Mesenchymal stem cell (in vitro differentiated cells and primary cell): ENCODE results near the gene PDE7B.
A peak's percentile ranks its signal among the peaks of the same experiment; 100 is the strongest.

ENCODE experiments used
- DNase-seq: peaks from one replicate; pipeline ENCODE4 v3.0.0-alpha.2; 2013
- H2AFZ ChIP-seq: one replicate; pipeline ENCODE4 v1.6.1; 2013; ENCODE audit warnings: low read depth, mild to moderate bottlenecking, control low read depth, inconsistent platforms, low read length, moderate library complexity
- H2AK5ac ChIP-seq: 2 replicates; pipeline ENCODE4 v1.6.1; 2013; ENCODE audit warnings: low read length, moderate library complexity, mild to moderate bottlenecking, inconsistent platforms; ENCODE audit not compliant: severe bottlenecking
- H2BK120ac ChIP-seq: one replicate; pipeline ENCODE4 v1.6.1; 2013; ENCODE audit warnings: low read depth, mild to moderate bottlenecking, inconsistent platforms, low read length, moderate library complexity
- H2BK12ac ChIP-seq, 2 experiments: one replicate each; pipeline ENCODE4 v1.6.1; 2013; ENCODE audit warnings: inconsistent platforms in 2 of 2, low read length in 2 of 2, mild to moderate bottlenecking in 2 of 2, moderate library complexity in 2 of 2, control low read depth in 1 of 2
- H2BK15ac ChIP-seq: one replicate; pipeline ENCODE4 v1.6.1; 2013; ENCODE audit warnings: mild to moderate bottlenecking, low read depth, inconsistent platforms; ENCODE audit not compliant: poor library complexity, severe bottlenecking
- H2BK5ac ChIP-seq: 2 replicates; pipeline ENCODE4 v1.6.1; 2013; ENCODE audit warnings: low read depth, mild to moderate bottlenecking, low read length, control low read depth, inconsistent platforms; ENCODE audit not compliant: poor library complexity, severe bottlenecking
- H3K14ac ChIP-seq, 2 experiments: one replicate each; pipeline ENCODE4 v1.6.1; 2013; ENCODE audit warnings: inconsistent platforms in 2 of 2, low read length in 2 of 2, control low read depth in 1 of 2, mild to moderate bottlenecking in 1 of 2, moderate library complexity in 1 of 2
- H3K18ac ChIP-seq, 2 experiments: one replicate each; pipeline ENCODE4 v1.6.1; 2013; ENCODE audit warnings: inconsistent platforms in 2 of 2, low read length in 2 of 2, control low read depth in 1 of 2, low read depth in 1 of 2, mild to moderate bottlenecking in 1 of 2
- H3K23ac ChIP-seq, 2 experiments: one replicate each; pipeline ENCODE4 v1.6.1; 2013; ENCODE audit warnings: inconsistent platforms in 2 of 2, low read length in 2 of 2, mild to moderate bottlenecking in 2 of 2, moderate library complexity in 2 of 2, control low read depth in 1 of 2
- H3K27ac ChIP-seq: 2 replicates; pipeline ENCODE4 v1.5.1; 2013; ENCODE audit warnings: mild to moderate bottlenecking, moderate library complexity, low read length, control low read depth, inconsistent platforms; ENCODE audit not compliant: poor library complexity, severe bottlenecking
- H3K27me3 ChIP-seq, 2 experiments: 2 replicates each; pipeline versions ENCODE4 v1.6.1 to v1.7.0; 2013; ENCODE audit warnings: low read length in 2 of 2, mild to moderate bottlenecking in 2 of 2, moderate library complexity in 2 of 2, control low read depth in 1 of 2, inconsistent platforms in 1 of 2; ENCODE audit not compliant: control insufficient read depth in 1 of 2, insufficient read depth in 1 of 2
- H3K36me3 ChIP-seq, 2 experiments: 2 replicates each; pipeline versions ENCODE4 v1.6.1 to v1.7.0; 2013; ENCODE audit warnings: low read length in 2 of 2, control low read depth in 1 of 2, inconsistent platforms in 1 of 2, low read depth in 1 of 2, mild to moderate bottlenecking in 1 of 2; ENCODE audit not compliant: insufficient read depth in 2 of 2, control insufficient read depth in 1 of 2
- H3K4ac ChIP-seq, 2 experiments: one replicate each; pipeline ENCODE4 v1.6.1; 2013; ENCODE audit warnings: inconsistent platforms in 2 of 2, low read length in 2 of 2, mild to moderate bottlenecking in 2 of 2, moderate library complexity in 2 of 2, control low read depth in 1 of 2, low read depth in 1 of 2
- H3K4me1 ChIP-seq: 2 replicates; pipeline ENCODE4 v1.6.1; 2013; ENCODE audit warnings: low read depth, low read length, control low read depth; ENCODE audit not compliant: control insufficient read depth, insufficient read depth
- H3K4me2 ChIP-seq: 2 replicates; pipeline ENCODE4 v1.6.1; 2013; ENCODE audit warnings: low read length, mild to moderate bottlenecking, inconsistent platforms; ENCODE audit not compliant: poor library complexity, severe bottlenecking
- H3K4me3 ChIP-seq, 2 experiments: 2 replicates each; pipeline versions ENCODE4 v1.5.1 to v1.7.0; 2013; ENCODE audit warnings: low read length in 2 of 2, mild to moderate bottlenecking in 2 of 2, control low read depth in 1 of 2, low read depth in 1 of 2; ENCODE audit not compliant: insufficient read depth in 1 of 2
- H3K79me1 ChIP-seq: replicated peaks from 2 replicates; pipeline ENCODE4 v1.6.1; 2013; ENCODE audit warnings: mild to moderate bottlenecking, control low read depth, low read length, inconsistent platforms; ENCODE audit not compliant: poor library complexity, severe bottlenecking
- H3K9ac ChIP-seq: 2 replicates; pipeline ENCODE4 v1.7.0; 2013; ENCODE audit warnings: mild to moderate bottlenecking, low read length, moderate library complexity
- H3K9me3 ChIP-seq: 2 replicates; pipeline ENCODE4 v1.7.0; 2013; ENCODE audit warnings: mild to moderate bottlenecking, low read length; ENCODE audit not compliant: control insufficient read depth
- H4K8ac ChIP-seq: one replicate; pipeline ENCODE4 v1.6.1; 2013; ENCODE audit warnings: inconsistent platforms, mild to moderate bottlenecking, low read length, moderate library complexity
- H4K91ac ChIP-seq: one replicate; pipeline ENCODE4 v1.6.1; 2013; ENCODE audit warnings: mild to moderate bottlenecking, low read length, inconsistent platforms
- WGBS: methylation state at CpG from one replicate; pipeline ENCODE4 v1.1.7; 2013; ENCODE audit warnings: mixed read lengths; 5-methylcytosine and 5-hydroxymethylcytosine counted together

Gene PDE7B

DNA sequence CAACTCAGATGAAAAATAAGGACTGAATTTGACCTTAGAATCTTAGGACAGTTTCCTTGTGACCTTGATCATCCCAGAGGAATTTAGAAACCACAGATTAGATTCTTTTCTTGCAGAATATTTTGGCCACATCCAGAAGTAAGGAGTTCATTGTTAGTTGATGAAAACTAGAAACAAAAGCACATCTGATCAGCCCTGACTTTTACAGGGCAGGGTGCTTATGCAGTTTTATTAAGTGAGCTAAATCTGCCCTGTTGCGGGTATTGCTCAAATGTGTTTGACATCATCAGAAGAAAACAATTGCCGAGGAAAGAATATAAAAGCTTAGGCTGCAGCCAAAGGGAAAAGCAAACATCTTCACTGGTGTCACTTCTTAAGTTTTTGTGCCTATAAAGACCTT is 297.8 kb downstream of the PDE7B start:
- Histone ChIP-seq H2BK5ac (no peak overlapping the region), H3K23ac (no peak overlapping the region), H2BK120ac (no peak overlapping the region), H3K9me3 (no peaks in the 10 kb centered on the region), H3K36me3 (peaks cover 0 to 69% of the 10 kb centered on the region in 2 experiments), H3K18ac (no peak overlapping the region), H2BK15ac (no peak overlapping the region), H3K14ac (no peak overlapping the region), H4K91ac (no peak overlapping the region), H3K4me2 (no peak overlapping the region), H3K4ac (no peak overlapping the region), H2AK5ac (no peak overlapping the region), H3K27me3 (no peaks in the 10 kb centered on the region), H3K79me1 (no peaks in the 10 kb centered on the region), H3K27ac (no peak overlapping the region), H2AFZ (no peak overlapping the region), H3K9ac (peak overlapping the region; percentile 45), H2BK12ac (no peak overlapping the region), H4K8ac (no peak overlapping the region), H3K4me3 (no peak overlapping the region), H3K4me1 (no peaks in the 10 kb centered on the region)
- no peak for DNase-seq
- WGBS, result 92% methylated on average over 1 of the region's 2 CpGs

DNA sequence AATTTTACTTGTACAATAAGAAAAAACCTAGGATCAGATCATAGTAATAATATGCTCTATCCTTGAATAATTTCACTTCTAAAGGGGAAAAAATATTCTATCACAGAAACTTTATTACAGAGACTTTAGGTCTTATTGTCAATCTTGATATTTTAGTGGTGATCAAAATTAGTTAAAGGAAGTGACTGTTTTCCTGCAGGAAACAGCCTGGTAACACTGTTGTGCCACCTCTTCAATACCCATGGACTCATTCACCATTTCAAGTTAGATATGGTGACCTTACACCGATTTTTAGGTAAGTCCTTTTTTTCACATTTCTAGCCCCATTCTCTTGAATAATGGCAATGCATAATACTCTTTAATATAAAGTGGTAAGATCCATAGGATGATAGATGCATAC is 299.5 kb downstream of the PDE7B start:
- H3K4me2 ChIP-seq, result no peak overlapping the region
- no peak overlapping the region for H2AK5ac ChIP-seq
- no peak overlapping the region for H2BK120ac ChIP-seq
- WGBS, result no CpG with 5 or more reads among the region's 1 CpG
- no peak overlapping the region for H3K9ac ChIP-seq
- H2BK15ac ChIP-seq, result no peak overlapping the region
- DNase-seq, result no peak
- H2BK12ac ChIP-seq, result no peak overlapping the region
- no peak overlapping the region for H3K27ac ChIP-seq
- no peak overlapping the region for H3K4me3 ChIP-seq
- H3K36me3 ChIP-seq, result peaks cover 0 to 85% of the 10 kb centered on the region in 2 experiments
- H3K18ac ChIP-seq, result no peak overlapping the region
- H4K91ac ChIP-seq, result no peak overlapping the region
- no peaks in the 10 kb centered on the region for H3K4me1 ChIP-seq
- no peak overlapping the region for H2AFZ ChIP-seq
- no peak overlapping the region for H4K8ac ChIP-seq
- H3K23ac ChIP-seq, result no peak overlapping the region
- no peaks in the 10 kb centered on the region for H3K79me1 ChIP-seq
- H2BK5ac ChIP-seq, result no peak overlapping the region
- H3K27me3 ChIP-seq, result no peaks in the 10 kb centered on the region
- H3K4ac ChIP-seq, result no peak overlapping the region
- H3K14ac ChIP-seq, result no peak overlapping the region
- no peaks in the 10 kb centered on the region for H3K9me3 ChIP-seq

DNA sequence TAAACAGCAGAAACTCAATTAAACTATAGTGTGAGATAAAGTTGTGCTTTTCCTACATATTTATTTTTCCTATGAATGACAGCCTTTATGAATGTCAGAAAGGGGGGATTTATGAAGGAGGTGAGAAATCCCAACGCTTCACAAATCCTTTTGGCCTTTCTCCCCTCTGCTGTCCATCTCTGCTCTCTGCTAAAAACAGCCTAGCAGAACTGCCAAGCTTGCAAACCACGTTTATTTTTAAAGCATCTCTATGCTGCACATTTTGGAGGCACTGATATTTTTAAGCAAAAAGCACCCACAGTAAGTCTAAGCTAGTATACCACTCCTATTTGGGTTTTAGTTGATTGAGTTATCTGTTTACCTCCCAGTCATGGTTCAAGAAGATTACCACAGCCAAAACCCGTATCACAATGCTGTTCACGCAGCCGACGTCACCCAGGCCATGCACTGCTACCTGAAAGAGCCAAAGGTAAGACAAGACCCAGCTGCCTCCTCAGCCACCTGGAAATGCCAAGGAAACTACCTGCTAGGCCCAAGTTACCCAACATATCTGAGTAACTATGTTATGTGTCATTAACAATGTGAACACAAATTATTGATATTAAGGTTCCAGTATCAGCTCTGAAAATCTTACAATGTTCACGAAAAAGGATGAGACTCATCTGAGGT is 302.3 kb downstream of the PDE7B start:
- WGBS, result 97% methylated on average over 6 of the region's 7 CpGs
- no peak for DNase-seq
- Histone ChIP-seq H2AFZ (no peak overlapping the region), H2BK5ac (no peak overlapping the region), H3K18ac (no peak overlapping the region), H3K4me3 (no peak overlapping the region), H3K36me3 (peaks cover 4 to 98% of the 10 kb centered on the region in 2 experiments), H2BK120ac (no peak overlapping the region), H3K9me3 (no peaks in the 10 kb centered on the region), H3K14ac (no peak overlapping the region), H3K27me3 (no peaks in the 10 kb centered on the region), H2AK5ac (no peak overlapping the region), H4K8ac (no peak overlapping the region), H2BK12ac (no peak overlapping the region), H3K4me1 (no peaks in the 10 kb centered on the region), H2BK15ac (no peak overlapping the region), H3K9ac (no peak overlapping the region), H3K23ac (no peak overlapping the region), H3K27ac (no peak overlapping the region), H4K91ac (no peak overlapping the region), H3K4ac (no peak overlapping the region), H3K4me2 (no peak overlapping the region), H3K79me1 (no peaks in the 10 kb centered on the region)

DNA sequence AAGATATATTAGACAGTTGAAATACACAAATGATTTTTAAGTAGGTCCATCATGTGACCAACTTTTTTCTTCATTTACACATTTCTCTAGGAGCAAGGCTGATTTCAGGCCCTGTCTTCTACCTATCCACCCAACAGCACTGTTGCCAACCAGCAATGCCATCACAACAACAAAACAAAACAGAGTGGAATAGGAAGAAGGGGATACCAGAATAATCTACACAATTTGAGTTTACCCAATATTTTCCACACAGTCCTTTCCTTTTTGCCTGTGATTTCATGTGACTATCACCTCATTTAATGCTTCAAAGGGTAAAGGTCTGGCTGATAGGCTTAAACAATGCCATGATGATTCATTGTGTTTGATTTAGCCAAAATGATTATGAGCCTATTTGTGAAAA is 303.7 kb downstream of the PDE7B start:
- Histone ChIP-seq H2BK12ac (no peak overlapping the region), H3K27me3 (no peaks in the 10 kb centered on the region), H3K14ac (no peak overlapping the region), H3K4me1 (no peaks in the 10 kb centered on the region), H2BK120ac (no peak overlapping the region), H3K23ac (no peak overlapping the region), H2AK5ac (no peak overlapping the region), H2BK15ac (no peak overlapping the region), H4K91ac (no peak overlapping the region), H3K18ac (no peak overlapping the region), H3K79me1 (no peaks in the 10 kb centered on the region), H4K8ac (no peak overlapping the region), H2AFZ (no peak overlapping the region), H3K27ac (no peak overlapping the region), H3K4me3 (no peak overlapping the region), H3K36me3 (peaks cover 4 to 98% of the 10 kb centered on the region in 2 experiments), H3K9me3 (no peaks in the 10 kb centered on the region), H2BK5ac (no peak overlapping the region), H3K9ac (no peak overlapping the region), H3K4ac (no peak overlapping the region), H3K4me2 (no peak overlapping the region)
- no peak for DNase-seq
